GM12872 (cell line): ENCODE results near the gene TFAP2C.

ENCODE experiments used
- CTCF ChIP-seq: IDR thresholded peaks from 3 replicates; pipeline ENCODE4 v1.5.1; 2011; ENCODE audit warnings: low read depth, mild to moderate bottlenecking, low read length, moderate library complexity; ENCODE audit not compliant: insufficient read depth

The TFAP2C gene

GRCh38 chr20:56656632-56657031, 27.5 kb downstream of the TFAP2C start:
- TF ChIP-seq CTCF = no peak

DNA sequence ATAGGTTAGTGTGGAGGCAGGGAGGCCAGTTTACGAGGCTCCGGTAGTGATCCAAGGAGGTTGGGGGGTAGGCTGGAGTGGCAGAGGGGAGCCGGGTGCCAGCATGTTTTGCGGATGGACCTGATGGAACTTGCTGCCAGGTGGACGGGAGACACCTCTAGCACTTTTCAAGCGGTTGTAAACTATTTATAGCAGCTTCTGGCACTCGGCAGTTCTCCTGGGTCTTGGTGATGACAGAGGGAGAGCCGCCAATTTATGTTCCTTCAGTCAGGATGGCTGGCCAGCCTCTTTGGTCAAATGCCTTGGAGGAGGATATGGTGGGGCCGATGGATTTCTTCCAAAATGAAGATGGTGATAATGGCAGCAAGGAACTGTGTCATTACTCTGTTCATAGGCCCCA, 28.8 kb downstream of the TFAP2C start:
- TF ChIP-seq CTCF = no peak

DNA sequence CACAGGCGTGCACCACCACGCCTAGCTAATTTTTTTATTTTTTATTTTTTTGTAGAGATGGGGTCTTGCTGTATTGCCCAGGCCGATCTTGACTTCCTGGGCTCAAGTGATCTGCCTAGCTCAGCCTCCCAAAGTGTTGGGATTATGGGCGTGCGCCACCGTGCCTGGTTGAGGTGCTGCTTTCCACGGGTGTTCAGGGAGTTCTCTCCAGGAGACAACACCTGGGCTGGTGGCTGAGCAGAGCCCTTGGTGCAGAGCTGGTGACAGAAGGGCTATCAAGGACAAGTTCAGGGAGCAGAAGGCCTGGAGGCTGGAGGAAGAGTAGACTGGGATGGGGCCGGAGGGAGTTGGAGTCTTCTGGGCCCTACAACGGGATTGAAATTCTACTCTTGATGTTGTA, 34.6 kb downstream of the TFAP2C start:
- no peak for TF ChIP-seq CTCF

- TF ChIP-seq CTCF = no peak
These were observed 35.7 kb downstream of the TFAP2C start for GRCh38 chr20:56664796-56665195.

GRCh38 chr20:56665806-56666205, 36.7 kb downstream of the TFAP2C start:
- no peak for TF ChIP-seq CTCF

- TF ChIP-seq CTCF = no peak
These were observed 44.3 kb downstream of the TFAP2C start for GRCh38 chr20:56673450-56673849.

GRCh38 chr20:56676001-56676400, 46.9 kb downstream of the TFAP2C start:
- no peak for TF ChIP-seq CTCF

- TF ChIP-seq CTCF = no peak
These were observed 47.6 kb downstream of the TFAP2C start for GRCh38 chr20:56676679-56677078.
